Vagina (tissue), 2 donors: ENCODE results near the gene SLC30A5.

Source experiments
- POLR2A ChIP-seq, 2 donors: fragments of 450-650 bp; IDR thresholded peaks; one replicate each; pipeline ENCODE4 v1.6.1; 2017; ENCODE audit warnings: antibody characterized with exemption in 2 of 2, mild to moderate bottlenecking in 2 of 2, moderate library complexity in 2 of 2
- POLR2AphosphoS5 ChIP-seq, 2 donors: sonication (generic); formaldehyde crosslinking; IDR thresholded peaks; one replicate each; pipeline ENCODE4 v1.9.0; 2017; ENCODE audit warnings: antibody characterized with exemption in 2 of 2, mild to moderate bottlenecking in 2 of 2, low read depth in 1 of 2; ENCODE audit not compliant: insufficient read depth in 1 of 2
- TF ChIP-seq, protein P1 (sequence below), 3 experiments: fragments of 450-650 bp in 2 of 3; fragments of 200-600 bp in 1 of 3; sonication (generic) in 1 of 3; IDR thresholded peaks; one replicate each; pipeline ENCODE4 v1.5.1; 2017 to 2019; ENCODE audit warnings: antibody characterized with exemption in 3 of 3, mild to moderate bottlenecking in 2 of 3, moderate library complexity in 2 of 3

DNA sequence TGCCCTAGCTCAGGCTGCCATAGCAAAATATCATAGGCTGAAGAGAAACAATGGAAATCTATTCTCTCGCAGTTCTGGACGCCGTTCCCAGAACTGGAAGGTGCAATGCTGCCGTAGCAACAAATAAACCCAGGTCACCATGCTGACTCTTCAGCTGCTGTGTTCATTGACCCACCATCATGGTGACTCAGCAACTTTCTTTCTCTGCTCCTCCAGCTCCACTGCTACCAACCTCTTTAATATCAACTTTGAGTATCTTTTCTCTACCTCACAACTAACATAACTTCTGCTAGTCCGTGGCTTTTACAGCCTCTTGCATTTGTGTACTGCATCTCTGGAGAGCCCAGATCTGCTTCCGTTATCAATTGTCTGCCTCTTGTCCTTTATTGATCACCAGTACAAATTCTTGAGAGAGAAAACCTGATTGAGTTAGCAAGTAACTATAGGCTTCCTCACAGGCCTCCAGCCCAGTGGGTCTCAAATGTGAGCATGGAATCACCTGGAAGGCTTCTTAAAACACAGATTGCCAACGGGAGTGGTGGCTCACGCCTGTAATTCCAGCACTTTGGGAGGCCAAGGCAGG, 47.3 kb upstream of the SLC30A5 start:
- TF ChIP-seq POLR2A (IDR thresholded peaks at IDR 0.05) (no peak), POLR2AphosphoS5 (IDR thresholded peaks at IDR 0.05; ENCODE audit: insufficient read depth in 1 of 2, low read depth in 1 of 2) (no peak)
- TF ChIP-seq, protein P1, sequence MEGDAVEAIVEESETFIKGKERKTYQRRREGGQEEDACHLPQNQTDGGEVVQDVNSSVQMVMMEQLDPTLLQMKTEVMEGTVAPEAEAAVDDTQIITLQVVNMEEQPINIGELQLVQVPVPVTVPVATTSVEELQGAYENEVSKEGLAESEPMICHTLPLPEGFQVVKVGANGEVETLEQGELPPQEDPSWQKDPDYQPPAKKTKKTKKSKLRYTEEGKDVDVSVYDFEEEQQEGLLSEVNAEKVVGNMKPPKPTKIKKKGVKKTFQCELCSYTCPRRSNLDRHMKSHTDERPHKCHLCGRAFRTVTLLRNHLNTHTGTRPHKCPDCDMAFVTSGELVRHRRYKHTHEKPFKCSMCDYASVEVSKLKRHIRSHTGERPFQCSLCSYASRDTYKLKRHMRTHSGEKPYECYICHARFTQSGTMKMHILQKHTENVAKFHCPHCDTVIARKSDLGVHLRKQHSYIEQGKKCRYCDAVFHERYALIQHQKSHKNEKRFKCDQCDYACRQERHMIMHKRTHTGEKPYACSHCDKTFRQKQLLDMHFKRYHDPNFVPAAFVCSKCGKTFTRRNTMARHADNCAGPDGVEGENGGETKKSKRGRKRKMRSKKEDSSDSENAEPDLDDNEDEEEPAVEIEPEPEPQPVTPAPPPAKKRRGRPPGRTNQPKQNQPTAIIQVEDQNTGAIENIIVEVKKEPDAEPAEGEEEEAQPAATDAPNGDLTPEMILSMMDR (IDR thresholded peaks at IDR 0.05), result no peak
